Fibroblast of mammary gland (primary cell): ENCODE results near the gene TNFRSF13B.

Source experiments
- DNase-seq: peaks from one replicate; pipeline ENCODE4 v3.0.0-alpha.2; 2010; ENCODE audit warnings: low read depth
- H3K4me3 ChIP-seq: 2 replicates; pipeline ENCODE4 v1.5.1; 2011; ENCODE audit warnings: low read depth, mild to moderate bottlenecking, low read length, moderate library complexity; ENCODE audit not compliant: control insufficient read depth
- TF ChIP-seq, protein P1 (sequence below): conservative IDR thresholded peaks from 2 replicates; pipeline ENCODE4 v1.5.1; 2011; ENCODE audit warnings: low read depth, low read length, inconsistent platforms; ENCODE audit not compliant: control insufficient read depth, insufficient read depth

TNFRSF13B gene

DNA sequence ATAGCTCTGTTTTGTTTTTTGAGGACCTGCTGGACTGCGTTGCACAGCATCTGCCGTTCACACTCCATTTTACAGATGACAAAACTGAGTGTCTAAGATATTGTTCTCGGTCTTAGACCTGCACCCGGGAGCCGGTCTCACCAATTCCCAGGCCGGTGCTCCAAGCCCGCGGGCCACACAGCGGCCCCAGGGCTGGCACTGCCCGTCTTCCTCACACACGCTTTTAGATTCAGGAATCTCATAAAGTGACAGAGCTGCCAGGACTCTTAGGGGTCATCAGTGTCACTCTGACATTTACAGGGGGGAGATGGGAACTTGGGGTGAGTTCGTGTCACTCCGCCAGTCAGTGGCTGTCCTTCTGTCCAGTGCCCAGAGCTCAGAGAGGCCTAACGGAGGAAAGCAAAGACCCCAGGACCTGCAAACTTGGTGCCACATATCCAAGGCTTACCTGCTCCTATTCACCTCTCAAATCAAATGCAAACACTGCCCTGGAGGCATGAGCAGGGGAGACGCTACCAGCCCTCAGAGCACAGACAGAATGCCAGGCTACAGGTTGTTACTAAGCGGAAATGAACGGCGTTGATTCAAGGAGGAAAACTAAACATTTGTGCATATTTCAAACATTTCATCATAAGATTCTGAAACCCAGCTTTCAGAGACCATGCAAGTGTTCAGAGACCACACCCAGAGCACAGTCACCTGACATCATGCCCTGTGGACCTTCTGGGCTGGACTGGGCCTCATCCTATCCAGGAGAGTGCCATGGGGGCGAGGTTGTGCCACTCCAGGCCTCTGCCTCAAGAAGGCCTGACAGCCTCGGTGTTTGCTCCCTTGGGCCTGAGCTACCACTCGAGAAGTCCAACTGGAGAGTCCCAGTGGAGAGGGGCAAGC is 29.5 kb downstream of the TNFRSF13B start:
- TF ChIP-seq, protein P1, sequence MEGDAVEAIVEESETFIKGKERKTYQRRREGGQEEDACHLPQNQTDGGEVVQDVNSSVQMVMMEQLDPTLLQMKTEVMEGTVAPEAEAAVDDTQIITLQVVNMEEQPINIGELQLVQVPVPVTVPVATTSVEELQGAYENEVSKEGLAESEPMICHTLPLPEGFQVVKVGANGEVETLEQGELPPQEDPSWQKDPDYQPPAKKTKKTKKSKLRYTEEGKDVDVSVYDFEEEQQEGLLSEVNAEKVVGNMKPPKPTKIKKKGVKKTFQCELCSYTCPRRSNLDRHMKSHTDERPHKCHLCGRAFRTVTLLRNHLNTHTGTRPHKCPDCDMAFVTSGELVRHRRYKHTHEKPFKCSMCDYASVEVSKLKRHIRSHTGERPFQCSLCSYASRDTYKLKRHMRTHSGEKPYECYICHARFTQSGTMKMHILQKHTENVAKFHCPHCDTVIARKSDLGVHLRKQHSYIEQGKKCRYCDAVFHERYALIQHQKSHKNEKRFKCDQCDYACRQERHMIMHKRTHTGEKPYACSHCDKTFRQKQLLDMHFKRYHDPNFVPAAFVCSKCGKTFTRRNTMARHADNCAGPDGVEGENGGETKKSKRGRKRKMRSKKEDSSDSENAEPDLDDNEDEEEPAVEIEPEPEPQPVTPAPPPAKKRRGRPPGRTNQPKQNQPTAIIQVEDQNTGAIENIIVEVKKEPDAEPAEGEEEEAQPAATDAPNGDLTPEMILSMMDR = no peak
- H3K4me3 ChIP-seq = no peak overlapping the region
- DNase-seq = no peak

DNA sequence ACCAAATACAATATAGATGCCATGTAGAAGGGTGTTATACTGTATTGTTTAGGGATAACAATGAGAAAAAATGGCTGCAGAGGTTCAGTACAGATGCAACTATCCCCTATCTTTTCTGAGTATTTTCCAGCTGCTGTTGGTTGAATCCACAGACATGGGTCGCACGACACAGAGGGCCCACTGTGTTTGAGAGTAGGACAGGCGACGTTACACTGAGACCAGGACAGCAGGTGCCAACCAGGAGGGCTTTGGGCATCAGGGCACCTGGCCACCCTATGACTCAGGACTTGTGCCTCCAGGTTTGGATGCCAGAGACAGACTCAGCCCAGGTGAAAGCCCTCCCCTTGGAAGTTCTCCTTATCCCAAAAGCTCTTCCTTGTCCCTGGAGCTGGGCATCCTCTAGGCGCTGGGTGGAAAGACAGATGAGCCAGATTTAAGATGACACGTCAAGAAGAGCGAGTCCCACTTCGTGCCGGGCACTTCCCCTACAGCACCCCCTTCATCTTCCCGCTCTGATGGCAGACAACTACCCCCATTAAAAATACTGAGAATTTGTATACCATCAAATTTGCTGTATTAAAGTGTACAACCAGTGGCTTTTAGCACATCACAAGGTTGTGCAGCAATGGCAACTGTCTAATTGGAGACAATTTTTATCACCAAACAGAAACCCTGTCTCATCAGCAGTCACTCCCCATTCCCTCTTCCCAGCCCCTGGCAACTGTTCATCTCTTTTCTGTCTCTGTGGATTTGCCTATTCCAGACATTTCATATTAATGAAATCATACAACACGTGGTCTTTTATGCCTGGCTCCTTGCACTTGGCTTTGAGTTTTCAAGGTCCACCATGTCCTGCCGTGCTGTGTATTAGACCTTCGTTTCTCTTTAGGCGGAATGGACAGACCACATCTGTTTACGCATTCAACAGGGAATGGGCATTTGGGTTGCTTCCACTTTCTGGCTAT is 30.6 kb downstream of the TNFRSF13B start:
- TF ChIP-seq, protein P1 = no peak
- no peak overlapping the region for H3K4me3 ChIP-seq
- DNase-seq = peak; percentile 7

DNA sequence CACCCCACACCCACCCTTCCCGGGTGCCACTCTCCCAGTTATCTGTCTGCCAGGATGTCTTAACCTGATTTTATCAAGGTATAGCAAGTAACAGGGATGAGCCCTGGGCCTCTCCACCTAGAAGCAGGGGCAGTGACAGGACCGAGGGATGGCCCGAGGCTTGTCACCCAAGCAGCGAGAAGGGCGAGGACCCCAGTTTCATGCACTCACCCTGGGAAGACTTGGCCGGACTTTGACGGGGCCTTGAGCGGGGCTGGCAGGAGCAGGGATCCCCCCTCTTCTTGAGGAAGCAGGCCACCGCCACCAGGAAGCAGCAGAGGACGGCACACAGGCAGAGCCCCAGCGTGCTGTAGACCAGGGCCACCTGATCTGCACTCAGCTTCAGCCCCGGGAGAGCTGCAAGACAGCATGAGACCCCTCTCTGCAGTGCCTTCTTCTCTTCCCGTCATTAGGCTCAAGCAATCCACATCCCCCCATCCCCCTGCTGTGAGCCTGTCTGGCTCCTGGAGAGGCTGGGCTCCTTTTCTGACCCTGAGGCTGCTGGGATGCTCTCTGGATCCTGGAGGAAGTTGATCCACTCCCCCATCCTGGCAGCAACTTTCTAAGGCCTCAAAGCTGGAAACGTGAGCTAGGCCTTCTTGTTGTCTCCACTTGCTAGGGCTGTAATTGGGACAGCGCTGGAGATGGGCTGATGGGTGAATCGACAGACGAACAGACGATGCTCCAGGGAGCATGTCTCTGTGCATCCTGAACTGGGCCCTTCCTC is 31.6 kb downstream of the TNFRSF13B start:
- no peak for DNase-seq
- H3K4me3 ChIP-seq = no peak overlapping the region

DNA sequence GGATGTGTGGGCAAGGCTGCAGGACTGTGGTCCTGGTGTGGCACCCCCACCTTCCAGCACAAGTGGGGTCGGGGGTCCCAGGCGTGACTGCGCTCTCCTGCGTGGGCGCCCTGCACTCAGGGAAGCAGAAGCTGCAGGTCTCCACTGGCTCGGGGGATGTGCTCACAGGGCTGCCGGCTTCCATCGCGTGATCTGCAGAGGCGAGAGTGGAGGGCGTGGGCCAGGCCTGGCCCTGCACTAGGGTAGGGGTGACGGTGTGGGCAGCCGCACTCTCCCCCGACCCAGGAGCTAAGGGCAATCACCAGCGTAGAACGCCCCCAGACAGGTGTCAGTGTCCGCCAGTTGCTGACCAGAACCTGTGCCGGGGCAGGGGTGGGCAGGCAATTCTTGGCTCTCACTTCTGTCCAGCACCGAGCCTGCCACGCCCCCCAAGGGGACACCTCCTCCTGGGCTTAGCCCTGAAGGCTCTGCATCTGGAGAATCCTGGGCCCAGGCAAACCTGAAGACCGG is 32.3 kb downstream of the TNFRSF13B start:
- H3K4me3 ChIP-seq = no peak overlapping the region
- TF ChIP-seq, protein P1 = no peak
- no peak for DNase-seq

More for the DNA sequence above, 31.6 kb downstream of the TNFRSF13B start:
- TF ChIP-seq, protein P1 = no peak

DNA sequence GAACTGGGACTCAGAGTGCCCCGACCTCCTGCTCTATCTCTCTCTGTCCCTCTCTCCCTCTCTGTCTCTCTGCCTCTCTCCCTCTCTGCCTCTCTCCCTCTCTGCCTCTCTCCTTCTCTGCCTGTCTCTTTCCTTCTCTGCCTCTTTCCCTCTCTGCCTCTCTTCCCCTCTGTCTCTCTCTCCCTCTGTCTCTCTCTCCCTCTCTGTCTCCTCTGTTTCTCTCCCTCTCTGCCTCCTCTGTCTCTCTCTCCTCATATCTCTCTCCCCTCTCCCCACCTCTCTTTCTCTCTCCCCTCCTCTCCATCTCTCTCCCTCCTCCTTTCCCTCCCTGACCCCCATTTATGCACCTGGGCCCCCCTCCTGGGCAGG is 32.7 kb downstream of the TNFRSF13B start:
- DNase-seq = no peak
- TF ChIP-seq, protein P1 = no peak
- H3K4me3 ChIP-seq = no peak overlapping the region
